H9 (cell line): ENCODE data around the gene HS3ST3B1. TPM values are rescaled to one million over a fixed set of nuclear protein-coding genes. Genes with fewer than 3 reads are reported as not detected.

Experiments used
- DNase-seq: peaks from one replicate; pipeline ENCODE4 v3.0.0-alpha.2; 2017
- H2AFZ ChIP-seq: one replicate; pipeline ENCODE4 v1.6.1; 2013; ENCODE audit warnings: mild to moderate bottlenecking, low read length, control low read depth, moderate library complexity
- H2AK5ac ChIP-seq: 2 replicates; pipeline ENCODE4 v1.6.1; 2013; ENCODE audit warnings: low read length, control low read depth, mixed read lengths; ENCODE audit not compliant: insufficient read length
- H2BK120ac ChIP-seq: one replicate; pipeline ENCODE4 v1.6.1; 2013; ENCODE audit warnings: low read depth, mild to moderate bottlenecking, low read length, control low read depth, inconsistent platforms; ENCODE audit not compliant: poor library complexity, severe bottlenecking
- H2BK12ac ChIP-seq: 2 replicates; pipeline ENCODE4 v1.6.1; 2013; ENCODE audit warnings: low read length, control low read depth, mixed read lengths, low read depth; ENCODE audit not compliant: insufficient read length
- H2BK15ac ChIP-seq: 2 replicates; pipeline ENCODE4 v1.6.1; 2013; ENCODE audit warnings: low read depth, low read length, control low read depth
- H2BK20ac ChIP-seq: one replicate; pipeline ENCODE4 v1.6.1; 2013; ENCODE audit warnings: low read depth, mild to moderate bottlenecking, low read length, control low read depth, inconsistent platforms; ENCODE audit not compliant: poor library complexity, severe bottlenecking
- H2BK5ac ChIP-seq: 2 replicates; pipeline ENCODE4 v1.6.1; 2013; ENCODE audit warnings: low read length, control low read depth, mixed read lengths; ENCODE audit not compliant: insufficient read length
- H3K14ac ChIP-seq: 2 replicates; pipeline ENCODE4 v1.6.1; 2013; ENCODE audit warnings: low read length, control low read depth; ENCODE audit not compliant: insufficient read depth
- H3K18ac ChIP-seq: 2 replicates; pipeline ENCODE4 v1.6.1; 2013; ENCODE audit warnings: low read depth, mild to moderate bottlenecking, mixed read lengths, low read length, control low read depth; ENCODE audit not compliant: insufficient read length
- H3K23ac ChIP-seq: 2 replicates; pipeline ENCODE4 v1.6.1; 2013; ENCODE audit warnings: low read length, control low read depth, mixed read lengths, low read depth; ENCODE audit not compliant: insufficient read length
- H3K23me2 ChIP-seq: 2 replicates; pipeline ENCODE4 v1.6.1; 2013; ENCODE audit warnings: low read depth, mild to moderate bottlenecking, mixed read lengths, low read length, control low read depth; ENCODE audit not compliant: insufficient read length, poor library complexity, severe bottlenecking
- H3K27ac ChIP-seq: 2 replicates; pipeline ENCODE4 v1.5.1; 2013; ENCODE audit warnings: low read length, control low read depth, mixed read lengths, low read depth; ENCODE audit not compliant: insufficient read length
- H3K27me3 ChIP-seq: 2 replicates; pipeline ENCODE4 v1.6.1; 2013; ENCODE audit warnings: low read length, control low read depth, inconsistent platforms; ENCODE audit not compliant: insufficient read depth
- H3K4ac ChIP-seq: 2 replicates; pipeline ENCODE4 v1.6.1; 2013; ENCODE audit warnings: low read depth, mild to moderate bottlenecking, control low read depth, inconsistent platforms, low read length, moderate library complexity
- H3K4me1 ChIP-seq: 2 replicates; pipeline ENCODE4 v1.6.1; 2013; ENCODE audit warnings: low read length, control low read depth, inconsistent platforms; ENCODE audit not compliant: insufficient read depth
- H3K4me2 ChIP-seq: 2 replicates; pipeline ENCODE4 v1.6.1; 2013; ENCODE audit warnings: low read length, control low read depth, mixed read lengths; ENCODE audit not compliant: insufficient read length, insufficient read depth
- H3K56ac ChIP-seq: 2 replicates; pipeline ENCODE4 v1.6.1; 2013; ENCODE audit warnings: low read depth, mild to moderate bottlenecking, mixed read lengths, low read length, control low read depth; ENCODE audit not compliant: insufficient read length
- H3K79me1 ChIP-seq: 2 replicates; pipeline ENCODE4 v1.6.1; 2013; ENCODE audit warnings: low read depth, mild to moderate bottlenecking, moderate library complexity, low read length, control low read depth, inconsistent platforms; ENCODE audit not compliant: insufficient read depth, poor library complexity, severe bottlenecking
- H3K79me2 ChIP-seq: 2 replicates; pipeline ENCODE4 v1.6.1; 2013; ENCODE audit warnings: low read length, control low read depth, inconsistent platforms; ENCODE audit not compliant: insufficient read depth
- H3K9ac ChIP-seq: 2 replicates; pipeline ENCODE4 v1.6.1; 2013; ENCODE audit warnings: low read length, control low read depth, mixed read lengths; ENCODE audit not compliant: insufficient read length; ENCODE audit errors: extremely low read depth
- H3K9me3 ChIP-seq: one replicate; pipeline ENCODE4 v1.6.1; 2013; ENCODE audit warnings: low read depth, low read length, inconsistent platforms; ENCODE audit not compliant: control insufficient read depth
- H3T11ph ChIP-seq: one replicate; pipeline ENCODE4 v1.6.1; 2013; ENCODE audit warnings: mild to moderate bottlenecking, low read length, control low read depth, inconsistent platforms
- H4K20me1 ChIP-seq: one replicate; pipeline ENCODE4 v1.6.1; 2013; ENCODE audit not compliant: control insufficient read depth, insufficient read length, insufficient read depth
- H4K5ac ChIP-seq: 2 replicates; pipeline ENCODE4 v1.6.1; 2013; ENCODE audit warnings: low read depth, mild to moderate bottlenecking, mixed read lengths, low read length, control low read depth; ENCODE audit not compliant: insufficient read length
- H4K8ac ChIP-seq: replicated peaks from 2 replicates; pipeline ENCODE4 v1.6.1; 2013; ENCODE audit warnings: low read length, control low read depth, mixed read lengths, low read depth; ENCODE audit not compliant: insufficient read length
- H4K91ac ChIP-seq: 2 replicates; pipeline ENCODE4 v1.6.1; 2013; ENCODE audit warnings: low read depth, mild to moderate bottlenecking, moderate library complexity, mixed read lengths, low read length, control low read depth; ENCODE audit not compliant: insufficient read length
- H3K27ac Mint-ChIP-seq, 3 experiments: 2 replicates in 2 of 3; 3 replicates in 1 of 3; pipeline ENCODE4 v1.8.0; 2020 to 2021; ENCODE audit warnings: mixed read lengths in 3 of 3, mild to moderate bottlenecking in 1 of 3, moderate library complexity in 1 of 3
- H3K27me3 Mint-ChIP-seq: 2 replicates; pipeline ENCODE4 v1.8.0; 2021; ENCODE audit warnings: low read depth, mild to moderate bottlenecking, moderate library complexity, mixed read lengths
- H3K36me3 Mint-ChIP-seq, 3 experiments: 2 replicates in 2 of 3; 3 replicates in 1 of 3; pipeline ENCODE4 v1.8.0; 2020 to 2021; ENCODE audit warnings: low read depth in 3 of 3, mixed read lengths in 3 of 3; ENCODE audit not compliant: insufficient read depth in 1 of 3
- H3K4me1 Mint-ChIP-seq, 2 experiments: 2 replicates each; pipeline ENCODE4 v1.8.0; 2020; ENCODE audit warnings: mixed read lengths in 2 of 2
- H3K4me3 Mint-ChIP-seq, 2 experiments: 2 replicates in 1 of 2; 3 replicates in 1 of 2; pipeline ENCODE4 v1.8.0; 2020 to 2021; ENCODE audit warnings: mild to moderate bottlenecking in 2 of 2, mixed read lengths in 2 of 2, moderate library complexity in 1 of 2
- H3K9me3 Mint-ChIP-seq, 2 experiments: 2 replicates in 1 of 2; 3 replicates in 1 of 2; pipeline ENCODE4 v1.8.0; 2020; ENCODE audit warnings: mild to moderate bottlenecking in 2 of 2, mixed read lengths in 2 of 2, moderate library complexity in 1 of 2
- total RNA-seq: library from RNA; stranded (reverse); gene quantifications from 2 replicates; pipeline ENCODE4 v1.2.1, GENCODE V29; 2021
- TF ChIP-seq, protein P1 (sequence below): fragments of 200-600 bp; sonication (generic); conservative IDR thresholded peaks from 3 replicates; pipeline ENCODE4 v1.8.0; 2021; ENCODE audit warnings: antibody characterized with exemption, mild to moderate bottlenecking

The HS3ST3B1 gene
- total RNA-seq, 1 experiment from 2014 or later, result 2.8 TPM

DNA sequence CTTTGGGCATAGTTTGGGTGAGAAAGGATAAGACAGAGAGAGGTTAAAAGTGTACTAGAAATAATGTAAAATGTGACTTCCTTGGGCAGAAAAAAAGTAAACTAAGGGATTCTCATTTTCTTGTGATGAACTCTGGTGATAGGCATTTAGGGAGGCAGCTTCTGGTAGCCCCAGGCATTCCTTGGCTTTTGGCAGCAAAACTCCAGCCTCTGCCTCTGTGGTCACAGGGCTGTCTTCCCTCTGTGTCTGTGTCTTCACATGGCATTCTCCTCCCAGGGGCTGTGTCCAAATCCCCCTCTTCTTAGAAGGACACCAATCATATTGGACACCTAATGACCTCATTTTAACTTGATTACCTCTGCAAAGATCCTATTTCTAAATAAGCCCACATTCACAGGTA is 54.7 kb downstream of the HS3ST3B1 start:
- Histone ChIP-seq H3K79me2 (no peaks in the 10 kb centered on the region), H2BK120ac (no peak overlapping the region), H4K8ac (no peak overlapping the region), H3K4me1 (peaks cover 12% of the 10 kb centered on the region), H2AFZ (no peak overlapping the region), H2AK5ac (no peak overlapping the region), H3K9me3 (no peaks in the 10 kb centered on the region), H3T11ph (no peak overlapping the region), H2BK12ac (peak overlapping the region; percentile 60), H3K27me3 (no peaks in the 10 kb centered on the region), H3K23me2 (no peaks in the 10 kb centered on the region), H3K56ac (no peak overlapping the region), H3K4me2 (peak overlapping the region; percentile 23), H4K20me1 (no peaks in the 10 kb centered on the region), H3K18ac (no peak overlapping the region), H4K91ac (no peak overlapping the region), H2BK5ac (no peak overlapping the region), H3K9ac (no peak overlapping the region), H3K4ac (no peak overlapping the region), H3K23ac (no peak overlapping the region), H2BK20ac (no peak overlapping the region), H3K27ac (peak overlapping the region; percentile 24), H3K14ac (no peak overlapping the region), H2BK15ac (no peak overlapping the region), H4K5ac (no peak overlapping the region), H3K79me1 (no peaks in the 10 kb centered on the region)
- peaks cover 10 to 14% of the 10 kb centered on the region in 2 experiments for H3K4me1 Mint-ChIP-seq
- H3K27me3 Mint-ChIP-seq, result no peaks in the 10 kb centered on the region
- H3K9me3 Mint-ChIP-seq, result no peaks in the 10 kb centered on the region
- no peak overlapping the region for H3K27ac Mint-ChIP-seq
- TF ChIP-seq, protein P1, sequence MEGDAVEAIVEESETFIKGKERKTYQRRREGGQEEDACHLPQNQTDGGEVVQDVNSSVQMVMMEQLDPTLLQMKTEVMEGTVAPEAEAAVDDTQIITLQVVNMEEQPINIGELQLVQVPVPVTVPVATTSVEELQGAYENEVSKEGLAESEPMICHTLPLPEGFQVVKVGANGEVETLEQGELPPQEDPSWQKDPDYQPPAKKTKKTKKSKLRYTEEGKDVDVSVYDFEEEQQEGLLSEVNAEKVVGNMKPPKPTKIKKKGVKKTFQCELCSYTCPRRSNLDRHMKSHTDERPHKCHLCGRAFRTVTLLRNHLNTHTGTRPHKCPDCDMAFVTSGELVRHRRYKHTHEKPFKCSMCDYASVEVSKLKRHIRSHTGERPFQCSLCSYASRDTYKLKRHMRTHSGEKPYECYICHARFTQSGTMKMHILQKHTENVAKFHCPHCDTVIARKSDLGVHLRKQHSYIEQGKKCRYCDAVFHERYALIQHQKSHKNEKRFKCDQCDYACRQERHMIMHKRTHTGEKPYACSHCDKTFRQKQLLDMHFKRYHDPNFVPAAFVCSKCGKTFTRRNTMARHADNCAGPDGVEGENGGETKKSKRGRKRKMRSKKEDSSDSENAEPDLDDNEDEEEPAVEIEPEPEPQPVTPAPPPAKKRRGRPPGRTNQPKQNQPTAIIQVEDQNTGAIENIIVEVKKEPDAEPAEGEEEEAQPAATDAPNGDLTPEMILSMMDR, result no peak
- H3K36me3 Mint-ChIP-seq, result no peaks in the 10 kb centered on the region
- H3K4me3 Mint-ChIP-seq, result no peak overlapping the region
- DNase-seq, result no peak
